ENCODE data around the gene ADAMTS13.
"Not testable (repeated sequence)": the region's sequence is repeated elsewhere in the genome, so short reads cannot be mapped to it uniquely, and the experiment has no call there.

Gene ADAMTS13

GRCh38 chr9:133421615-133422542 is at the start of gene ADAMTS13:
Gene ADAMTS13, plus strand, starts transcription at chr9:133422367. Its CDS starts 77 bp downstream, at chr9:133422444.
- H3K4me3 ChIP-seq (ENCODE audit: low read length) = no peak within 1 kb of the TSS
- DNase-seq (ENCODE audit: low read depth) = no peak
- TF ChIP-seq, protein P1, sequence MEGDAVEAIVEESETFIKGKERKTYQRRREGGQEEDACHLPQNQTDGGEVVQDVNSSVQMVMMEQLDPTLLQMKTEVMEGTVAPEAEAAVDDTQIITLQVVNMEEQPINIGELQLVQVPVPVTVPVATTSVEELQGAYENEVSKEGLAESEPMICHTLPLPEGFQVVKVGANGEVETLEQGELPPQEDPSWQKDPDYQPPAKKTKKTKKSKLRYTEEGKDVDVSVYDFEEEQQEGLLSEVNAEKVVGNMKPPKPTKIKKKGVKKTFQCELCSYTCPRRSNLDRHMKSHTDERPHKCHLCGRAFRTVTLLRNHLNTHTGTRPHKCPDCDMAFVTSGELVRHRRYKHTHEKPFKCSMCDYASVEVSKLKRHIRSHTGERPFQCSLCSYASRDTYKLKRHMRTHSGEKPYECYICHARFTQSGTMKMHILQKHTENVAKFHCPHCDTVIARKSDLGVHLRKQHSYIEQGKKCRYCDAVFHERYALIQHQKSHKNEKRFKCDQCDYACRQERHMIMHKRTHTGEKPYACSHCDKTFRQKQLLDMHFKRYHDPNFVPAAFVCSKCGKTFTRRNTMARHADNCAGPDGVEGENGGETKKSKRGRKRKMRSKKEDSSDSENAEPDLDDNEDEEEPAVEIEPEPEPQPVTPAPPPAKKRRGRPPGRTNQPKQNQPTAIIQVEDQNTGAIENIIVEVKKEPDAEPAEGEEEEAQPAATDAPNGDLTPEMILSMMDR (conservative IDR thresholded peaks at IDR 0.05; ENCODE audit: low read depth, low read length) = peak; percentile 32

- TF ChIP-seq, protein P1 (conservative IDR thresholded peaks at IDR 0.05; ENCODE audit: low read depth, low read length) = no peak
- peak overlapping the region; percentile 98 for H3K4me3 ChIP-seq (ENCODE audit: low read length)
- DNase-seq (ENCODE audit: low read depth) = no peak
Observed at GRCh38 chr9:133374612-133375115, 47.5 kb upstream of the ADAMTS13 start.

GRCh38 chr9:133375116-133375723 is 46.9 kb upstream of the ADAMTS13 start:
- no peak for DNase-seq (ENCODE audit: low read depth)

GRCh38 chr9:133375724-133376654 is 46.2 kb upstream of the ADAMTS13 start, which contains the start of the genes STKLD1 and SURF4:
Gene STKLD1, plus strand, starts transcription at chr9:133376366. Its CDS starts 108 bp downstream, at chr9:133376474.
Gene SURF4, minus strand, starts transcription at chr9:133376060. Its CDS starts 91 bp downstream, at chr9:133375969.
- peak within 1 kb of the TSS; percentile 98 for H3K4me3 ChIP-seq (ENCODE audit: low read length)
- TF ChIP-seq, protein P1 (conservative IDR thresholded peaks at IDR 0.05; ENCODE audit: low read depth, low read length) = no peak
- DNase-seq (ENCODE audit: low read depth) = peak; percentile 83

More at GRCh38 chr9:133375116-133375723, 46.9 kb upstream of the ADAMTS13 start:
- TF ChIP-seq, protein P1 (conservative IDR thresholded peaks at IDR 0.05; ENCODE audit: low read depth, low read length) = no peak
- H3K4me3 ChIP-seq (ENCODE audit: low read length) = peak overlapping the region; percentile 98

DNA sequence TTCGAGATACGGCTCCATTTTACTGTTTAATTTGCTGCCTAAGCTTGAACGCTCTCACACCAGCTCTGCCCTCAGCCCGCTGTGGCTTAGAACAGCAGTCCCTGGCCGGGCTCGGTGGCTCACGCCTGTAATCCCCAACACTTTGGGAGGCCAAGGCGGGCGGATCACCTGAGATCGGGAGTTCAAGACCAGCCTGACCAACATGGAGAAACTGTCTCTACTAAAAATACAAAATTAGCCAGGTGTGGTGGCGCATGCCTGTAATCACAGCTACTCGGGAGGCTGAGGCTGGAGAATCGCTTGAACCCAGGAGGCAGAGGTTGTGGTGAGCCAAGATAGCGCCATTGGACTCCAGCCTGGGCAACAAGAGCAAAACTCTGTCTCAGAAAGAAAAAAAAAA is 44.9 kb upstream of the ADAMTS13 start:
- not testable (repeated sequence) for H3K4me3 ChIP-seq (ENCODE audit: low read length); DNase-seq (ENCODE audit: low read depth)

- H3K4me3 ChIP-seq (ENCODE audit: low read length) = no peak overlapping the region
- TF ChIP-seq, protein P1 (conservative IDR thresholded peaks at IDR 0.05; ENCODE audit: low read depth, low read length) = no peak
- DNase-seq (ENCODE audit: low read depth) = no peak
Observed at GRCh38 chr9:133377721-133378216, 44.4 kb upstream of the ADAMTS13 start.

Data from retinal pigment epithelial cell (primary cell).